ENCODE results near the gene CMTM8.
"Not testable (repeated sequence)": the region's sequence is repeated elsewhere in the genome, so short reads cannot be mapped to it uniquely, and the experiment has no call there.

CMTM8 gene

DNA sequence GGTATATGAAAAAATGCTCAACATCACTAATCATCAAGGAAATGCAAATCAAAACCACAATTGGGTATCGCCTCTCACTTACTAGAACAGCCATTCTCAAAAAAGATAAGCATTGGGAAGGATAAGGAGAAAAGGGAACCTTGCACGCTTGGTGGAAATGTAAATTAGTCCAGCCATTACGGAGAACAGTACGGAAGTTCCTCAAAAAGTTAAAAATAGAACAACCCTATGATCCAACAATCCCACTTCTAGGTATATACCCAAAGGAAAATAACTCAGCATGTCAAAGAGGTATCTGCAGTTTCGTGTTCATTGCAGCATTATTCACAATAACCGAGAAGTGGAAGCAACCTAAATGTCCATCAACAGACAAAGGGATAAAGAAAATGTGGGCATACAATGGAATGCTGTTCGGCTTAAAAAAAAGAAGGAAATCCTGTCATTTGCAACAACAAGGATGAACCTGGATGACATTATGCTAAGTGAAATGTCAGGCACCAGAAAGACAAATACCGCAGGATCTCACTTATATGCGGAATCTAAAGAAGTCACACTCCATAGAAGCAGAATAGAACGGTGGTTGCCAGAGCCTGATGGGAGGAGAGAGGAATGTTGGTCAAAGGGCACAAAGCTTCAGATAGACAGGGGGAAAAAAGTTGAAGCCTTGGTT, 141.5 kb downstream of the CMTM8 start:
- H3K27ac Mint-ChIP-seq: no peak overlapping the region
- H3K27me3 Mint-ChIP-seq: no peaks in the 10 kb centered on the region

GRCh38 chr3:32381922-32382321, 143.4 kb downstream of the CMTM8 start:
- Mint-ChIP-seq H3K4me1 (no peaks in the 10 kb centered on the region), H3K4me3 (no peak overlapping the region), H3K27me3 (no peaks in the 10 kb centered on the region), H3K9me3 (no peaks in the 10 kb centered on the region), H3K27ac (no peak overlapping the region)
- ATAC-seq: no peak
- no peak for DNase-seq

More for the DNA sequence above, 141.5 kb downstream of the CMTM8 start:
- DNase-seq (no peak), ATAC-seq (no peak)
- H3K9me3 Mint-ChIP-seq: no peaks in the 10 kb centered on the region
- H3K4me1 Mint-ChIP-seq: peaks cover 4% of the 10 kb centered on the region
- no peak overlapping the region for H3K4me3 Mint-ChIP-seq

- no peak for ATAC-seq
- Mint-ChIP-seq H3K4me1 (no peaks in the 10 kb centered on the region), H3K4me3 (no peak overlapping the region), H3K27ac (no peak overlapping the region), H3K27me3 (no peaks in the 10 kb centered on the region), H3K9me3 (no peaks in the 10 kb centered on the region)
- DNase-seq: no peak
Measured at GRCh38 chr3:32383136-32383711, 144.7 kb downstream of the CMTM8 start.

GRCh38 chr3:32384938-32385337, 146.5 kb downstream of the CMTM8 start:
- Mint-ChIP-seq H3K4me3 (no peak overlapping the region), H3K9me3 (no peaks in the 10 kb centered on the region), H3K4me1 (peaks cover 6% of the 10 kb centered on the region), H3K27ac (peak overlapping the region in 1 of 2 donors; percentile 4), H3K27me3 (no peaks in the 10 kb centered on the region)
- no peak for DNase-seq
- no peak for ATAC-seq

- H3K4me1 Mint-ChIP-seq: peaks cover 18% of the 10 kb centered on the region
- no peak overlapping the region for H3K27ac Mint-ChIP-seq
- ATAC-seq (no peak), DNase-seq (no peak)
- no peak overlapping the region for H3K4me3 Mint-ChIP-seq
- no peaks in the 10 kb centered on the region for H3K9me3 Mint-ChIP-seq
- no peaks in the 10 kb centered on the region for H3K27me3 Mint-ChIP-seq
Measured at GRCh38 chr3:32387512-32387911, 149.0 kb downstream of the CMTM8 start.

DNA sequence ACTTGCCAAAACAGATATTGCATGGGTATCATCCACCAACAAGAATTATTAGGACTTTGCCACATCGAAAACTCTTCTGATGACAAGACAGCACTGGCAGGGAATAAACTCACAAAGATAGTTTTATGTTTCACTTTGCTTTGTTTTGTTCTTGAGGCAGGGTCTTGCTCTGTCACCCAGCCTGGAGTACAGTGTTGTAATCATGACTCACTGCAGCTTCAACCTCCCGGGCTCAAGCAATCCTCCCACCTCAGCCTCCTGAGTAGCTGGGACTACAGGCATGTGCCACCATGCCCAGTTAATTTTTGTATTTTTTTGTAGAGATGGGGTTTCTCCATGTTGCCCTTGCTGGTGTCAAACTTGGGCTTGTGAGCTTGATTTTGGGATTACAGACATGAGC, 151.1 kb downstream of the CMTM8 start:
- H3K27ac Mint-ChIP-seq, H3K27me3 Mint-ChIP-seq, H3K9me3 Mint-ChIP-seq, ATAC-seq, DNase-seq: not testable (repeated sequence)
- Mint-ChIP-seq H3K4me1 (peaks cover 38% of the 10 kb centered on the region), H3K4me3 (peak overlapping the region in 1 of 2 donors; percentile 24)

DNA sequence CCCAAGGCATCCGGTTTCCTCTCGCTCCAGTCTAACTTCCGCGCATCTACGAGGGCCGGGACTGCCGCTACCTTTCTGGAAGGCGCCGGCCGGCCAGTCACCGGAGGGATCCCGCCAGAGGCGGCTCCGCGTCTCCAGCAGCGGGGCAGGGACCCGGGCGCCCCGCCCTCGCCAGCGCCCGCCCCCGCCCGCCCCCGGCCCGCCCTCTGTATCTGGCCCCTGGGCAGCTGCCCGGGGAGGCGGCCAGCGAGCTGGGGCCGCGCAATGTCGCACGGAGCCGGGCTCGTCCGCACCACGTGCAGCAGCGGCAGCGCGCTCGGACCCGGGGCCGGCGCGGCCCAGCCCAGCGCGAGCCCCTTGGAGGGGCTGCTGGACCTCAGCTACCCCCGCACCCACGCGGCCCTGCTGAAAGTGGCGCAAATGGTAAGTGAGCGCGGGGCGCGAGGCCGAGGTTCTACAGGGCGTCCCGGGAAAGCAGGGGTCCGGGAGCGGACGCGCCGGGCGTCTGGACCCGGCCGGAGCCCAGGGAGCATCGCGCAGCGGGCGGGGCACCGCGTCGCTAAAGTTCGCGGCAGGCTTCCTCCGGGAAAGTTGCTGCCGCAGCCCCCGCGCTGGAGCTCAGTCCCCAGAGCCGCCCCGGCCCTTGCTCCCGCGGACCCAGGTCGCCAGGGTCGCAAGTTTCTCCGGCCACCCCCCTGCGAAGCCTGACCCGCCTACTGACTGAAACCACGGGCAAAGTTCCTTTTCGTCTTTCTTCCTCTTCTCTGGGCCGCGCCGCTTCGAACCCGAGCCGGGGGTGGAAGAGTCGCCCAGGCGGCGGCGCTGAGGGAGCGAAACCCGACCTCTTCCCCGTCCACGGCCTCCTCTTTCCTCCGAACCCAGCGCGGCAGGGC, 153.4 kb downstream of the CMTM8 start, which contains the start of gene CMTM7:
TSS of gene CMTM7 (plus strand) at position 211 of the 893 bp plus-strand sequence. CDS start at position 265, 54 bp downstream.
- DNase-seq (peak; percentile 47 to 74), ATAC-seq (peak; percentile 46)
- H3K4me3 Mint-ChIP-seq: peak within 1 kb of the TSS; percentile 89 to 100
- H3K27ac Mint-ChIP-seq: peak within 1 kb of the TSS; percentile 96 to 97
- no peaks in the 10 kb centered on the region for H3K9me3 Mint-ChIP-seq
- H3K4me1 Mint-ChIP-seq: peaks cover 62% of the 10 kb centered on the region
- no peaks in the 10 kb centered on the region for H3K27me3 Mint-ChIP-seq

- Mint-ChIP-seq H3K9me3 (no peaks in the 10 kb centered on the region), H3K27ac (peak overlapping the region; percentile 96 to 97), H3K4me3 (peak overlapping the region; percentile 89 to 100), H3K27me3 (no peaks in the 10 kb centered on the region), H3K4me1 (peaks cover 64% of the 10 kb centered on the region)
- ATAC-seq (peak; percentile 45), DNase-seq (peak in 1 of 2 donors; percentile 51)
Measured at GRCh38 chr3:32392536-32393302, 154.2 kb downstream of the CMTM8 start.

GRCh38 chr3:32395496-32395895, 157.0 kb downstream of the CMTM8 start:
- Mint-ChIP-seq H3K9me3 (no peaks in the 10 kb centered on the region), H3K4me3 (peak overlapping the region in 1 of 2 donors; percentile 13), H3K27me3 (no peaks in the 10 kb centered on the region), H3K4me1 (peaks cover 81% of the 10 kb centered on the region), H3K27ac (peak overlapping the region in 1 of 2 donors; percentile 21)
- DNase-seq (no peak), ATAC-seq (no peak)

DNA sequence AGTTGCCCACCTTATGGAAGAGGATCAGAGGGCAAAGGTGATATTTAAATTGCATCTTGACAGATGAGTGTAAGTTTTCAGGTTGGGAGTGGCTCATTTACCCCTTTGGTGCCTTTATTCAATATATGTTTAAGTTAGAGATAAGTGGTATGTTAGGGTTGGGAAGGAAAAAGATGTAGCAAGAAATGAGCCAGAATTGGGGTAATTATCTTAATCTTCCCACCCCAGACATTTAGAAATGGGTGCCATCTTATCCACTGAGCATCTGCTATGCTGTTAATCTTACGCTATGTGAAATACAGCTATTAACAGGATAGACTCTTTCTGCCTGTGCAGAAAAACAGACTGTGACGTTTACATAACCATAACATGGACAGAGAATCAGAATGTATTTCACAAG, 159.5 kb downstream of the CMTM8 start:
- H3K4me1 Mint-ChIP-seq: peaks cover 84% of the 10 kb centered on the region
- H3K4me3 Mint-ChIP-seq: no peak overlapping the region
- DNase-seq: no peak
- ATAC-seq: no peak
- no peak overlapping the region for H3K27ac Mint-ChIP-seq
- no peaks in the 10 kb centered on the region for H3K9me3 Mint-ChIP-seq
- H3K27me3 Mint-ChIP-seq: no peaks in the 10 kb centered on the region

- Mint-ChIP-seq H3K9me3 (no peaks in the 10 kb centered on the region), H3K27me3 (no peaks in the 10 kb centered on the region), H3K27ac (peak overlapping the region in 1 of 2 donors; percentile 34), H3K4me3 (no peak overlapping the region), H3K4me1 (peaks cover 84% of the 10 kb centered on the region)
- ATAC-seq: no peak
- no peak for DNase-seq
Measured at GRCh38 chr3:32398531-32398930, 160.1 kb downstream of the CMTM8 start.

DNA sequence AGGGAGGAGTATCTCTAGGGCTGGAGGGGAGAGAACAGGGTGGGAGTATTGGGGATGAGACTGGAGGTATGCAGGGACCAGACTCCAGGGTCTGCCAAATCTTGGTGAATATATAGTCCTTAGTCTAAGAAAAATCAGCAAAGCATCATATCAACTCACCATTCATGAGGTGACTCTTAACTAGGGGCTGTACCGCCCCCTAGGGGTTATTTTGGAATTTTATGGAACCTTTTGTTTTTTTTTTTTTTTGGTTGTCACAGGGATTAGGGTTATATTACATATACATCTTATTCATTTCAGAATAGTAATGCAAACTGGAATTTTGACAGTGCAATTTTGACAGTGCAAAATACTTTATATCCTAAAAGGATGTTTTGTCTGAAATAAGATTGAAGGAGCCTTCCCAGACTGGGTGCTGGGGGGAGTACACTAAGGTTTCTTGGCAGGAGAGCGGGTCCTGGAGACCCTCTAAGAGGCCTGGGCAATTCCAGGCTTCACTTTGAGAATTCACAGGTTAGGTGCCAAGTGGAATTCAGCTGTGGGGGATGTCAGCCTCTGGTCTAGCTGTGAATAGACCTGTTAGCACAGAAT, 160.6 kb downstream of the CMTM8 start:
- Mint-ChIP-seq H3K4me1 (peaks cover 84% of the 10 kb centered on the region), H3K9me3 (no peaks in the 10 kb centered on the region), H3K27ac (peak overlapping the region in 1 of 2 donors; percentile 34), H3K4me3 (no peak overlapping the region), H3K27me3 (no peaks in the 10 kb centered on the region)
- peak; percentile 25 to 42 for DNase-seq
- peak; percentile 41 for ATAC-seq

DNA sequence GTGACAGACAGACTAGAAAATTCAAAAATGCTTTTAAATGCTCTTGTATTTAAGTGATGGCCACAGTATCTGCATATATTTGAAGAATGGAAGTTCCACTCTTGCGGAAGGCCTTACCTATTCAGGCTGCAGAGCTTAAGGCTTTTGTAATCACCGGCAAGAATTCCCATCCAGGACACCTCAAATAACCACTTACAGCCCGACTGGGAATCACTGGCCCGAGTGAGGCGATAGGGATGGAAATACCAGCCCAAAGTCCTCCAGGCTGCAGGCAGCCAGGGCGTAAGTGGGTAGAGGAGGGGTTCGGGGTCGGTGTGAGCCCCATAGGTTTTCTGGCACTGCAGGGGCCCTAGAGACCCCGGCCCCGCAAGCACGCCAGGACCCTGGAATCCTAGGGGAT, 162.6 kb downstream of the CMTM8 start:
- H3K4me1 Mint-ChIP-seq: peaks cover 84% of the 10 kb centered on the region
- peak overlapping the region; percentile 83 to 86 for H3K4me3 Mint-ChIP-seq
- ATAC-seq (peak; percentile 42), DNase-seq (no peak)
- H3K27ac Mint-ChIP-seq: peak overlapping the region in 1 of 2 donors; percentile 91
- no peaks in the 10 kb centered on the region for H3K9me3 Mint-ChIP-seq
- no peaks in the 10 kb centered on the region for H3K27me3 Mint-ChIP-seq

DNA sequence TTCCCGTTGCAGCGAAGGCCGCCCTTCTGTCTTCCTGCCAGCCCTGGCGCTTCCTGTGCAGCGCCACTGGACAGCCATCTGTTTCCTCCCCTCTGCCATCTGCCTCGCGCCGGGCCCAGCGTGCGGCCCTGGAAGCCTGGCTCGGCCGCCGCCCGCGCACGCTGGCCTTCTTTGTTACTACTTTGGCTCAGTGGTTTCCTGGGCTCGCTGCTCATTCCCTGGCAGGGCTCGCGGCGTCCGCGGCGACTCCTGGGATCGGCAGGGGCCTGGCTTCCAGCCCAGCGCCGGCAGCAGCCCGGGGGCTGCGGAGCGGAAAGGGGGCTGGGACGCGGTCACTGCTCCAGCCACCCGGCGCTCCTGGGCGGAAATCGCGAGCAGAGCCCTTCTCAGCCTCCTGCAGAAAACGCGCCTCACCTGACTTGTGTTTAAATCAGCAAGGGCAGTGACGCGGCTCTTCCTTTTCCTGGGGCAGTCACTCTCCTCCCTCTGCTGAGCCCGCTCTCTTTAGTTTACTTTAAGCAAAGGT, 163.1 kb downstream of the CMTM8 start:
- H3K4me3 Mint-ChIP-seq: peak overlapping the region; percentile 83 to 86
- no peaks in the 10 kb centered on the region for H3K27me3 Mint-ChIP-seq
- DNase-seq: peak; percentile 48 to 58
- H3K9me3 Mint-ChIP-seq: no peaks in the 10 kb centered on the region
- peak overlapping the region; percentile 88 to 95 for H3K27ac Mint-ChIP-seq
- H3K4me1 Mint-ChIP-seq: peaks cover 84% of the 10 kb centered on the region
- ATAC-seq: peak; percentile 80
